KMS-11 (cell line): Measurements from ENCODE around the gene CSNK1G3.

ENCODE experiments used
- H2AFZ ChIP-seq: fragments of 200-600 bp; sonication (generic); 2 replicates; pipeline ENCODE4 v1.6.1; 2016; ENCODE audit warnings: antibody characterized with exemption, mixed run types, low read depth
- H3K27ac ChIP-seq: fragments of 200-600 bp; sonication (generic); 2 replicates; pipeline ENCODE4 v1.6.1; 2016; ENCODE audit warnings: mild to moderate bottlenecking, mixed run types
- H3K27me3 ChIP-seq: fragments of 200-600 bp; sonication (generic); 2 replicates; pipeline ENCODE4 v1.6.1; 2017; ENCODE audit warnings: mild to moderate bottlenecking, low read depth, mixed run types, moderate library complexity; ENCODE audit not compliant: insufficient read depth
- H3K36me3 ChIP-seq: fragments of 200-600 bp; sonication (generic); 2 replicates; pipeline ENCODE4 v1.6.1; 2017; ENCODE audit warnings: mild to moderate bottlenecking, mixed run types; ENCODE audit not compliant: insufficient read depth
- H3K4me1 ChIP-seq: fragments of 200-600 bp; sonication (generic); 2 replicates; pipeline ENCODE4 v1.6.1; 2016; ENCODE audit warnings: mild to moderate bottlenecking, low read depth, mixed run types; ENCODE audit not compliant: poor library complexity, severe bottlenecking
- H3K4me2 ChIP-seq: fragments of 200-600 bp; sonication (generic); 2 replicates; pipeline ENCODE4 v1.7.0; 2016; ENCODE audit warnings: mild to moderate bottlenecking, mixed run types
- H3K4me3 ChIP-seq: fragments of 200-600 bp; sonication (generic); IDR thresholded peaks from 2 replicates; pipeline ENCODE4 v1.6.1; 2017; ENCODE audit warnings: low read depth, low read length, mixed read lengths; ENCODE audit not compliant: insufficient read depth
- H3K79me2 ChIP-seq: fragments of 200-600 bp; sonication (generic); 2 replicates; pipeline ENCODE4 v1.6.1; 2016; ENCODE audit warnings: low read depth, mixed run types; ENCODE audit not compliant: insufficient read depth
- H3K9ac ChIP-seq: fragments of 200-600 bp; sonication (generic); 2 replicates; pipeline ENCODE4 v1.6.1; 2016; ENCODE audit warnings: mild to moderate bottlenecking, mixed run types
- H4K20me1 ChIP-seq: fragments of 200-600 bp; sonication (generic); 2 replicates; pipeline ENCODE4 v1.6.1; 2016; ENCODE audit warnings: mild to moderate bottlenecking, mixed run types; ENCODE audit not compliant: insufficient read depth
- CTCF ChIP-seq: fragments of 200-600 bp; sonication (generic); conservative IDR thresholded peaks from 2 replicates; pipeline ENCODE4 v1.6.1; 2017; ENCODE audit warnings: low read depth, mild to moderate bottlenecking, antibody characterized with exemption, low read length, moderate library complexity, mixed read lengths

Gene CSNK1G3

GRCh38 chr5:123505633-123506032, 6.3 kb upstream of the CSNK1G3 start:
- Histone ChIP-seq H3K9ac (no peak overlapping the region), H3K79me2 (no peaks in the 10 kb centered on the region), H3K27ac (no peak overlapping the region), H3K4me2 (no peak overlapping the region), H4K20me1 (no peaks in the 10 kb centered on the region), H3K4me3 (no peak overlapping the region), H3K4me1 (no peaks in the 10 kb centered on the region), H3K27me3 (no peaks in the 10 kb centered on the region), H2AFZ (no peak overlapping the region), H3K36me3 (no peaks in the 10 kb centered on the region)
- TF ChIP-seq CTCF, result no peak

GRCh38 chr5:123508441-123508840, 3.5 kb upstream of the CSNK1G3 start:
- no peaks in the 10 kb centered on the region for H3K36me3 ChIP-seq
- H3K27me3 ChIP-seq, result no peaks in the 10 kb centered on the region
- peaks cover 5% of the 10 kb centered on the region; the same call in 1 of the 2 replicates for H3K79me2 ChIP-seq
- H4K20me1 ChIP-seq, result no peaks in the 10 kb centered on the region
- no peak overlapping the region for H3K4me3 ChIP-seq
- no peak overlapping the region for H2AFZ ChIP-seq
- peaks cover 1% of the 10 kb centered on the region for H3K4me1 ChIP-seq
- H3K27ac ChIP-seq, result no peak overlapping the region
- no peak for TF ChIP-seq CTCF
- H3K9ac ChIP-seq, result no peak overlapping the region
- no peak overlapping the region for H3K4me2 ChIP-seq

- peak overlapping the region; percentile 81; the same call in 1 of the 2 replicates for H3K27ac ChIP-seq
- peak overlapping the region; percentile 49 for H3K4me2 ChIP-seq
- peaks cover 11% of the 10 kb centered on the region for H3K4me1 ChIP-seq
- TF ChIP-seq CTCF, result no peak
- H3K36me3 ChIP-seq, result no peaks in the 10 kb centered on the region
- no peak overlapping the region for H3K4me3 ChIP-seq
- H4K20me1 ChIP-seq, result no peaks in the 10 kb centered on the region
- H3K9ac ChIP-seq, result peak overlapping the region; percentile 78; the same call in 1 of the 2 replicates
- peak overlapping the region; percentile 77; the same call in 1 of the 2 replicates for H2AFZ ChIP-seq
- peaks cover 33% of the 10 kb centered on the region; the same call in 1 of the 2 replicates for H3K79me2 ChIP-seq
- no peaks in the 10 kb centered on the region for H3K27me3 ChIP-seq
Measured at GRCh38 chr5:123511290-123511647, 708 bp upstream of the CSNK1G3 start.

GRCh38 chr5:123512611-123513461, 859 bp downstream of the CSNK1G3 start:
- Histone ChIP-seq H3K36me3 (no peaks in the 10 kb centered on the region), H3K27ac (peak overlapping the region; percentile 81), H3K4me3 (no peak overlapping the region), H3K79me2 (peaks cover 49% of the 10 kb centered on the region), H3K9ac (peak overlapping the region; percentile 78; the same call in 1 of the 2 replicates), H4K20me1 (no peaks in the 10 kb centered on the region), H3K27me3 (no peaks in the 10 kb centered on the region), H3K4me1 (peaks cover 19% of the 10 kb centered on the region), H2AFZ (peak overlapping the region; percentile 77; the same call in 1 of the 2 replicates), H3K4me2 (peak overlapping the region; percentile 73)
- no peak for TF ChIP-seq CTCF
